NCI-H226 (cell line): Measurements from ENCODE around the gene CD248.

Source experiments
- DNase-seq: peaks from one replicate; pipeline ENCODE4 v3.0.0-alpha.2; 2015

CD248 gene

DNA sequence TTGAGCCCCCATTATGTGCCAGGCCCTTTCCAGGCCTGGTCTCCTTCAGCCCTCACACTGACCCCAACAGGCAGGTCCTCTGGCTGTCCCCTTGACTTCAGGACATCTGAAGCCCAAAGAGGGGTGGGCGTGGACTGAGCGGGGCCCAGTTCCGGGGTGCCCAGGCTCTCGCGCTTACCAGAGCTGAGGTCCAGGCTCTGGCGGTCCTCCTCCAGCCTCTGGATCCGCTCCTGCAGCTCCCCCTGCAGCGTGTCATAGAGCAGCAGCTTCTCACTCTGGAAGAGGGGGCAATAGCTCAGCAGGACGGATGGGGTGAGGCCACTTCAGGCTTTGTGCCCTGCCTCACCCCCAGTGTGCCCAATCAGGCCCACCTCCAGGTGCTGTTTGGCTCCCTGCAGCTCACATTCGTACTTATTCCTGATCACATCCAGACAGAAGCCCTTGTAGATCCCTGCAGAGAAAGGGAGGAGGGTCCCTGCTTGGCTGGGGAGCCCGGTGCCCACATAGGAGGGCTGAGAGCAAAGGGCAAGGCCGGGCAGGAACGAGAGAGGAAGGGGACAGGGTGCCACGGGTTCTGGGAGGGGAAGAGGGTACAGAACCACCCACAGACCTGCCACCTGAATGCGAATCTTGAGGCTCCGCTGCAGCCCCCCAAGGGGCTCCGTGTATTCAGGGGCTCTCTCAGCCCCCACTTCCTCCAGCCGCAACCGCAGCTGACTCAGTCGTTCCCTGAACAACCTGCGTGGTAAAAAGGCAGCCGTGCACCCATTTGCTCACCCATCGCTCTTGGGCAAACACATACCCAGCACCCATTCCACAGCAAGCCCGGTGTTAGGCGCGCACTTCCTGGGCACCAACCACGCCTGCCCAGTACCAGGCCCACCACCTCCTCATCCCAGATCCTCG, 24.0 kb upstream of the CD248 start:
- no peak for DNase-seq

DNA sequence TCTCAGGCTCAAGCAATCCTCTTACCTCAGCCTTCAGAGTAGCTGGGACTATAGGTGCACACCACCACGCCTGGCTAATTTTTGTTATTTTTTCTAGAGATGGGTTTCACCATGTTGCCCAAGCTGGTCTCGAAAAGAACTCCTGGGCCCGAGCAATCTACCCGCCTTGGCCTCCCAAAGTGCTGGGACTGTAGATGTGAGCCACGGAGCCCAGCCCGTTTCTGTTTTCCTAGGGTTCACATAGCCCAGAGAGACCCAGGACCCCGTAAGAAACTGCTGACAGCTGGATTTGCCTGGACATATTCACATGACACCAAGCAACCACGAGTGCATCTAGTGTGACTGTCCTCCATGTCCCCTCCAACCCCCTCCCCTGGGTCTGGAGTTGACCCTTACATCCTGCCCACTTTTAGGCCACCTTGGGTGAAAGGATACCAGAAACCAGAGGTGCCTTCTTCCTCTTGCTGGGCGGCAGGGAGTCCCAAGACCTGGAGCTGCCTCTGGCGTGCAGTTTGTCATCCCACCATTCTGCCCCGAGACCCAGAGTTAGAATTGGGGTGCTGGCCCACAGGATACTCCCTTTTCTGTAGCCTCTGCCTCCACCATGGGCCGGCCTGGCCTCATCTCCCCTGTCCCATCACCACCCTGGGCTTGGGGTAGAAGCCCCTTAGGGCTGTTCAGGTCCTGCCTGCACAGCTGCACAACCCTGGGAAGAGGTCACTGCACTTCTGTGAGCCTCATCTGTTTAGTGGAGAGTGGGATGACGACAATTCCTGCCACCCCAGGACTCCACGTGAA, 23.0 kb upstream of the CD248 start:
- no peak for DNase-seq

DNA sequence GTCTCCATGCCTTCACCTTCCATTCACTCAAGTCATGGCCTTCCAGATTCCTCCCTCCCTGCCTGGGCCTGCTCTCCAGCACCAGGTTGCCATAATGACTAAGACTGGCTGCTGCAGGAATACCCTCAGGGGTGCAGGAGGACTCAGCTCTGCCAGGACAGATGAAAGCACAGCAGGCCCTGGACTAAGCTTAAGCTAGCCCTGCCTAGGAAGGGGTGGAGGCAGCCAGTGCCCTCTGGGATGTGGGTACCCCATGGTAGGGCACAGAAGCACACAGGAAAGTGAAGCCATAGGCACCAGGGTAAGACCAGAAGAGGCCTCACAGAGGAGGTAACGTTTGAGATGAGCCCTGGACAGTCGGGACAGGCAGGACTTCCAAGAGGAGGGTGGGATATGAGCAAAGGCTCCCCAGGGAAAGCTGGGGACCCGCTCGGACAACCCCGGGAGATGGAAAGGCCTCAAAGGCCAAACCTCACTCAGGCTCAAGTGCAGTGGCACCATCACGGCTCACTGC, 22.4 kb upstream of the CD248 start:
- DNase-seq: peak; percentile 68

DNA sequence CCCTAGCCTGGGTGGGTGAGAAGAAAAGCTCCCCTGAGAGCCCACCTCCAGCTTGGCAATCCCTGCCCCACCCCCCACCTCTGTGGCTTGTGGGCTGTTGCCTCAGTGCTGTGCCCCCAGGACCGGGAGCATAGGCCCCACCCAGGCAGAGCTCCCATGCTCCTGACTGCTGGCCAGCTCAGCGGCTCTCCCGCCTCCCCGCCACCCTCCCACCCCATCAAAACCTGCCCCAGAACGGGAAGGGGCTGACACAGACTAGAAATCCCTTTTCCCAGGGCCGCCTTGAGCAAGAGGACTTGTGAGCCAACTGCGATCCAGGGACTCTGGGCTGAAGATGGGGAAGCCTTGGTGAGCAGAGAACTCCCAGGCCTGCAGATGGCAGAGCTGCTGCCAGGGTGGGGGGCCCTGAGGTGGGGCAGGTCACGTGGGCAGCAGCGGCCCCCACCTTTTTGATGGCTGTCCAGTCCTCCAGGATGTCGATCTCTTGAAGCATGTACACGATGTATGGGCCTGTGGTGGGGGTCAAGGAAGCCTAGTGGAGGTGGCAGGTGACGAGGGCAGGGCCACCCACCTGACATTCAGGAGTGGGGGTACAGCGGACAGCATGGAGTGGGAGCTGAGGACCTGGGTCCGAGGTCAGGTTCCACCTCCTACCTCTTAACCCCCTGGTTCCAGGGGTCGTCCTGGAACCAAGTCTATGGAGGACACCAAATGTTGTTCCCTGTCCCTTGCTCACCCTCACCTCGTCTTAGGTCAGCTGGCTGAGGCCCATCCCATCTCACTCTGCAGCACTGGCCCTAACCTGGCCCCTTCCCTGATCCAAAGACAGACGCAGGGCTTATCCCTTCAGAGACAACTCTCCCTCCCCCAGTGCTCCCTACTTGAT, 21.7 kb upstream of the CD248 start:
- DNase-seq: no peak

DNA sequence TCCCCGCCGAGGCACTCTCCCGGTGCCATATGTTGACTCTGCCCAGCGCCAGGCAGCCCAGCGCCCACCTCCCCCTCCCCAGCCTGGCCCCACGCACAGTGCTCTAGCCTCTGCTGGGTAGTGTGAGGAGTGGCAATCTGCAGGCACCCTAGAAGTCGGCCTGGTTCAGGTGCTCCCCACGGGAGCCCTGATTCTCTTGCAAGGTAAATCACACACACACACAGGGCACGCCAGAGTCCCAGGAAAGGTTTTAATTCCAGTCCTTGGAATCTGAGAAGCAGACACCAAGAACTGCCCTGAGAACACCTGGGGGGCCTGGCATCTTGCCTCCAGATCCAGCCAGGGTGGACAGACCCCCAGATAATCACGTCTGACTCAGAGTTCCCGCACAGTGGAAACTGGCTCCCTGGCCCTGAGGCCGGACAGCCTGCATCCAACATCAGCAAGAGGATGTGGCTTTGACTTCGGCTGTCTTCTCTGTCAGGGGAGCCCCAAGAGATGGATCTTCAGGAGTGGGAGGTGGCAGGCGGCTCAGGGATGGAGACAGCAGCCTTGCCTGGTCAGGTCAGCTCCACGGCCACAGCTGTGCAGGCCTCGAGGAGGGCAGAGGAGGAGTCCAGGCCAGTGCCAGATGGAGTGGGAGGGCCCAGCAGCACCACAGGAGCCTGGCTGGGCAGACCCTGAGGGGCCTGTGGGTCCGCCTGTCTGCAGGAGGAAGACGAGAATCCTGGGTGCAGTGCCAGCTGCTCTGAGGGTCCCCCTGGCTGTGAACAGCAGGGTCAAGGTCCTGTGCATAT, 20.5 kb upstream of the CD248 start:
- peak; percentile 63 for DNase-seq

DNA sequence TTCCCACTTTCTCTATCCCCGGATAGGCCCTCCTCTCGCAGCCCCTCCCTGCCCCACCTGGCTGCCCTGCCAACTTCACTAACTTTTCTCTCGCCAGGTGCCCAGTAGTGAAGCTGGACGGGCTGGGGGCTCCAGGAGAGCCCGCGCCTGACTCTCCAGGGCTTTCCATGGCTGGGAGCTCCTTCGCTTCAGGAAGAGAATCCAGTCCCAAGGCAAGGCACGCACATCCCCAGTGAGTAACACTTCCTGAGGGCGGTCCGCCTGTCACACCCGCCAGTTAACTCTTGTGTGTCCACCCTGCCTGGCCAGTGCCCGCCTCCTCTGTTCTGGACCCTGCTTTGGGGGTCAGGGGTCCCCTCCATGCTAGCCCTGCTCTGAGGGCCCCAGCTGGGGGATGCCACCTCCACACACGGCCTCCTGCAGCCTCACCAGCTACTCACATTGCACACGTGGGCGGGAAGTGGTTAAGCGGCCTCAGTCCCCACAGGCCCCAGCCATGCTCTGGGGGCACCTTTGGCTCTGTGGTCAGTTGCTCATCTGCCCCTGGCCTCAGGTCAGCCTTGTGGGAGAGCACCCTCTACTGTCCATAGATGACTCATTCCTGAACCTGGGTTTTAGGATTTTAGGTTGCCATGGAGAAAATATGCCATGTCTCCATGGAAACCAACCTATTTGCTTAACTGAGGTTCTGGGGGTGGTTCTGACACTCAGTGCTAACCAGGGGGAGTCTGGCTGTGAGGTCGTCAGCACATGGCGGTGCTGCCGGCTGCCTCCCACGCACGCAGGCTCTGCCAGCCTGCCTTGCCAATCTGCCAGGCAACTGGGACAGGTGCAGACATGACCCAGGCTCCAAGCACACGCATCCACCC, 19.6 kb upstream of the CD248 start, which contains the start of gene RIN1:
Gene RIN1, minus strand, starts transcription at position 201 of the 869 bp plus-strand sequence. Its CDS starts 32 bp downstream, at position 169.
- DNase-seq: peak; percentile 100

DNA sequence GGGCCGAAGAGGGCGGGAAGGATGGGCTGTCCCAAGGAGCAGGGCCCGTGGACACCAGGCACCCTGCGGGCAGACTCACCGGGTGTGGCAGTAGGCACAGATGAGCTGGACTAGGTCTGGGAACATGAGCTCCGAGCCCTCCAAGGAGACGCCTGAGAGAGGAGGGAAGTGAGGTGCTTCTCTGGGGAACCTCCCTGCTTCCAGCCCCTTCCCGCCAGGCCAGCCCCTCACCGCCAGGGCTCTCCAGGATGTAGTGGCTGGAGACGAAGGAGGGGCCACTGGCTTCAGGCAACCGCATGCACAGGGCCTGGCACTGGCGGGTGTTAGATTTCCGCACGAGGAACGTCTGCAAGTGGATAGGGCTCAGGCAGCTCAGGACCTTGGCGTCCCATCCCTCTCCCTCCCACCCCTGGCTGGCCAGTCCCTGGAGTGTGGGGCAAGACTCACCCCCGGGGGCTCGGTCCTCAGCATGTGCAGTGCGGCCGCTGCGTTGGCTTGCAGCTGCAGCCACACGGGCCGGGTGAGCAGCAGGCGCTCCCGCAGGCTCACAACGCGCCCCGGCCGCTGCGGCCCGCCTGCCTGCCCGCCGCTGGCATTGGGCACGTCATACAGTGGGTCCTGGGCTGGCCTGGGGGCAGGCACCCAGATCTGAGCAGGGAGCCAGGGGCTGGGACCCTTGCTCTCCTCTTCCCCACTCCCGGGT, 18.8 kb upstream of the CD248 start:
- peak; percentile 67 for DNase-seq

DNA sequence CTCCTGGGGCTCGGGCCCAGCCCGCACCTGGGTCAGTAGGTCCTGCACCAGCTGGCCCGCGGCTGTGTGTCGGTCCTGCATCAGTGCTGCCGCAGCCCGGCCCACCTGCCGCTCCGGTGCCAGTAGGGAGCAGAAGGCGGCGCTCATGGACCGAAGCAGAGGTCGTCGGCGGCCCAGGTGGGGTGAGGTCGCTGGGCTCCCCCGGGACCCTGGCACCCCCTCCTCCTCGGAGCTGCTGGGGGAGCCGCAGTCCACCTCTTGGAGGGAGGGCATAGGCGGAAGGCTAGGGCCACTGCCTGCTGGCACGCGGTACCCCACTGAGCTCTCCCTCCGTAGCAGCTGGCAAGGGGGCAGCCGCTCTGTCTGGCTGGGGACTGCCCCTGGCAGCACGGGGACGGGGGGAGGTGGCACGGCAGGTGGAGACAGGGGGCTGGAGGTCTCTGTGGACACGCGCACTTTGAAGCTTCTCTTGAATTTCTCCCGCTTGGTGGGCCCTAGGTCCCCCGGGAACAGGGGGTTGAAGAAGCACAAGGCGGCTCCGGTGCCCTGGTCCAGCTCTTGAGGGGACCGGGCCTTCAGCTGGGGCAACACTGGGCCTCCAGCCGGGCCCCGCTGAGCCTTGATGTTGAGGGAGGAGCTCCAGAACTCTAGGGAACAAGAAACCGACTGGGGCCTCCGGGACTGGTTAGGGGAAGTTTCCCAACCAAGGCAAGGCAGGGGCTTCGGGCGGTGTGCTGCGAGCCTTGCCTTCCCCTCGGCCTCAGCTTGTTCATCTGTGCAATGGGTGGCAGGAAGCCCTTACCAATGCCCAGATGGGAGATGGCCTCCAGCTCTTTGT, 18.0 kb upstream of the CD248 start:
- DNase-seq: no peak

DNA sequence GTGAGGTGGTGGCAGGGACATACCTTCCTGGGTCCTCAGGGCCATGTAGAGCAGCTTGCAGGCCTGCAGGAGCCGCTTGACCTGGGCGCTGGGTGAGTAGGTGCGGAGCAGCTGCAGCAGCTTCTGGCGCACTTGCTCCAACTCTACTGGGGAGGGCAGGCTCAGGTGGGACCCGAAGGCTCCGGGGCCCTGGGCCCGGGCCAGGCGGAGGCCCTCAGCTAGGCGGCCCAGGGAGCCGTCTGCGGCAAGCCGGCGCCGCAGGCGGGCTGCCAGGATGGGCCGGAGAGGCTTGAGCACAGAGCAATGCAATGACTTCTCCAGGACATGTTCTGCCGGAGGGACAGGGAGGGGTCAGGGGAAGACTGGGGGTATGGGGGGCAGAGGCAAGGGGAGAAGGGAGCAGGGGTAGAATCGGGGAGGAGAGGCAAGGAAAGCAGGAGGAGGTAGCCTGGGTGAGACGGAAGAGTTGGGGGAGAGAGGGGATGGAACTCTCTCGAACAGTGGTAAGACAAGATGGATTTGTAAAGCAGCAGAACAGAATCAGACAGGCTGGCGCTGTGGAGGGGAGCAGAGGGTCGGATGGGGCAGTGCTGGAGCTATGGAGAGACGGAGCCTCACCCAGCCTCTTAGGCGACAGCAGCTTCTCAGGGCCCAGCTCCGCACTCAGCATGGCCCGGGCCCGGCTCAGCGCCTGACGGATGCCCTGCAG, 17.2 kb upstream of the CD248 start:
- no peak for DNase-seq

DNA sequence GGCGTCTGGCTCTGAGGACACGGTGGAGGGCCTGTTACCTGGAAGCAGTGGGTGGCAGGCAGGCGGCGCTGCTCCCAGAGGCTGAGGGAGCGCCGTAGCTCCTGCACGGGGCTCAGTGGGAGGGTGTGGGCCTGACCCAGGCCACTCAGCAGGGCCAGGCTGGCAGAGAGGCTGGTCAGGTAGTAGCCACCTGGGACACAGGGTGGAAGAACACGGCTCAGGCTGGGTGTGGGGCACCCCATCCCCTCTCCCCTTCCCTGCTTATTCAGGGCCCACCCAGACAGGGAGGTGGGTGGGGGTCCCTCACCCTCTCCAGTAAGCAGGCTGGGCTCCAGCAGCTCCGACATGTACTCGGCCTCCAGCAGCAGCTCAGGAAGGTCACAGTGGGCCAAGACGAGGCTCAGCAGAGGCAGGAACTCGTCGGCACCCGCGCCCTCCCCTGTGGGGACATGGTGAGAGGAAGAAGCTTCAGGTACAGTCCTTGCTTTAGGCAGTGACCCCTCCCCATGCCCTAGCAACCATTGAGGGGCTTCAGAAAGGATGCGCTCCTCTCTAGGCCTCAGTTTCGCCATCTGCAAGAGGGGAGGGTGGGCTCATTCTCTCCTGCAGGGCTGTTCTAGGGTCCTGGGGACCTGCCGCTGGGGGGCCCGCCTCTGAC, 16.5 kb upstream of the CD248 start:
- no peak for DNase-seq

DNA sequence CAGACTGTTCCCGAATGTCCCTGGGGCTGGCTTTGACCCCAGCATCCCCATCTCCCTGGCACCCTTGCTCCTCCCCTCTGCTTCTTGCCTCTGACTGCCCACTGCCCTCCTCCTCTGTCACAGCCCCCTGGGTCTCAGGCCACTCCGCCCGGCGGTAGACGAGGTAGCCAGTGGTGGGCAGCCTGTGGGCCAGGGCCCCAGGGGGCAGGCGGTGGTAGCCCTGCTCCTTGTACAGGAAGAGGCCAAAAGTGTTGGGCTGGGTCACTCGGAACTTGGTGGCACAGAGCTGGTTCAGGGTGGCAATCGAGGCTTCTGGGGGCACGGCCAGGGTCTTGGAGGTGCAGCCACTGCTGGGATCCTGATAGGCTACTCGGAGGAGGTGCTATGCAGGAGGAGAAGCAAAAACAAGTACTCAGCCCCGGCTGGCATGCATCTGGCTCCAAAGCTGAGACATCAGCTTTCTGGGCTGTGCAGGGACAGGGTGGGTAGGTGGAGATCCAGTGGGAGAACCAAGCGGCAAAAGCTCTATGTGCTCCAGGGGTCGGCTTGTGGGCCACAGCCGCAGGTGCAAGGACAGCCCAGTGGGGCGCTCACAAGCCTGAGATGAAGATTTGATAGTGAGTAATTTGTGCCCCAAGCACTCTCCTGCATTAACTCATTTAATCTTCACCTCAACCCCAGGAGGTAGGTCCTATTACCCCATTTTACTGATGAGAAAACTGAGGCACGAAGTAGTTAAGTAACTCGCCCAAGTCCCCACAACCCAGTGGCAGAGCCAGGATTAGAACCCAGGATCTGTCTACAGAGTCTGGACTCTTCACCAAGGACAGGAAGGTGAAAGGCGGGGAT, 15.8 kb upstream of the CD248 start:
- DNase-seq: no peak

DNA sequence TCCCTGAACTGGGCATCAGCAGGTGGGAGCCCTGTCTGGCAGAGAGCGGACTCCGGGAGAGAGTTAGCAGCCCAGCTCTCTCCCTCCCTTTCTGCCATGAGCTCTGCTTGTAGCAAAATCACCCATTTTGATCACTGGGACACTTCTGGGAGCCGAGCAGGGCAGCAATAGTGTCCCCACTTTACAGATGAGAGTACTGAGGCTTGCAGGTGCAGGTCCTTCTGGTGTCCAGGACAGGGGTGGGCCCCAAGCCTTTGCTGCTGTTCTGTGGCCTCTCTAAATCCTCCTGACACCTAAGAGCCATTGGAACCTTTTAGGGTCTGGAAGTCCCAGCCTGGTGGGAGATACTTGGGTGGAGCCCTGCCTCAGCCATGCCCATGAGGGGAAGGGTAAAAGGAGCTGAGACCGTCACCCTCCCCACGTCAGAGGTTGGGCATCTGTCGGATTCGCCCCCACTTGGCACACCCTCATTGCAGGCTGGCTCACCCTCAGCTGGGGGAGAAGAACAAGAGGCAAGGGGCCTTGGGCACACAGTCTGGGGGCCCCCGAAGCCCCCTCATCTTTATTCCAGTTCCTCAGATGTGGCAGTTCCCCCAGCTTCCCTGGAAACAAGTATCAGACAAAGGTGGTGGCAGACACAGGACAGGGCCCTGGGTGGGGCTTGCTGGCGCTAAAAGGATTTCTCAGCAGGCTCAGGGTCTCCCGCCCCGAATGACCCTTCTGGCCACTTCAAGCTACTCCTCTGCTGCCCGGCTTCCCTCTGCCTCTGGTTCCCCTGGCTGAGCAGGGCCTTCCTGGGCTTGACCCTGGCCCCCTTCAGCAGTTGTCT, 14.9 kb upstream of the CD248 start:
- no peak for DNase-seq

DNA sequence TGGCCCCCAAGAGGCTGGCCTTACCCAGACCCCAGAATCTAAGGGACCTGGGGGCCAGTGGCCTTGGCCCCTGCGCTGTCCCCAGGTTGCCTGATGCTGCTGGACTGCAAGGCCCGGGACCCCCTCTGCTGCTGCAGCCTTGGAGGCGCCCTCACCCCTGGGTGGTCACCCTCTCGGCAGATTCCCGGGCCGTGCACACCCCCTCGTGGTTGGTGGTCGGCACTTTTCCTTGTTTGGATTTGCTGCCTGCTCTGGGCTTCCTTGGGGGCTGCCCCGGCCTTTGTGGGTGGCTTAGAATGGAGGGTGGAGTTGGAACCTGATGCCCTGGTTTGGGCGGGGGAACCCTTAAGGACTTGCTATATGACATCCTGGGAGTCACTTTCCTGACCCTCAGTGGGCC, 14.1 kb upstream of the CD248 start:
- DNase-seq: no peak

DNA sequence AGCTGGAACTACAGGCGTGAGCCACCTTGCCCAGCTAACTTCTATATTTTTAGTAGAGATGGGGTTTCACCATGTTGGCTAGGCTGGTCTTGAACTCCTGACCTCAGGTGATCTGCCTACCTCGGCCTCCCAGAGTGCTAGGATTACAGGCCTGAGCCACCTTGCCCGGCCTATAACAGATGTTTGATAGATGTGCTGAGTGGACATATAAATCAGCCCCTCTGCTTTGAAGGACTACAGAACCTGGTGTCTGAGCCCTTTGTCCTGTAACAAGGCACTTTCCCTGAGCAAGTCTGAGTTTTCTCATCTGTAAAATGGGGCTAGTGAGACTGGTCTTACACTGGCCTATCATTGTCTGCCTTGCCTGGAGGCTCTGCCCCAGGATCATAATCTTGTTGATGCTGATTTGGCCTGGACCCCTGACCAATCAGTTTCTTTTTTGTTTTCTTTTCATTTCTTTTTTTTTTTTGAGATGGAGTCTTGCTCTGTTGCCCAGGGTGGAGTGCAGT, 12.4 kb upstream of the CD248 start:
- no peak for DNase-seq

DNA sequence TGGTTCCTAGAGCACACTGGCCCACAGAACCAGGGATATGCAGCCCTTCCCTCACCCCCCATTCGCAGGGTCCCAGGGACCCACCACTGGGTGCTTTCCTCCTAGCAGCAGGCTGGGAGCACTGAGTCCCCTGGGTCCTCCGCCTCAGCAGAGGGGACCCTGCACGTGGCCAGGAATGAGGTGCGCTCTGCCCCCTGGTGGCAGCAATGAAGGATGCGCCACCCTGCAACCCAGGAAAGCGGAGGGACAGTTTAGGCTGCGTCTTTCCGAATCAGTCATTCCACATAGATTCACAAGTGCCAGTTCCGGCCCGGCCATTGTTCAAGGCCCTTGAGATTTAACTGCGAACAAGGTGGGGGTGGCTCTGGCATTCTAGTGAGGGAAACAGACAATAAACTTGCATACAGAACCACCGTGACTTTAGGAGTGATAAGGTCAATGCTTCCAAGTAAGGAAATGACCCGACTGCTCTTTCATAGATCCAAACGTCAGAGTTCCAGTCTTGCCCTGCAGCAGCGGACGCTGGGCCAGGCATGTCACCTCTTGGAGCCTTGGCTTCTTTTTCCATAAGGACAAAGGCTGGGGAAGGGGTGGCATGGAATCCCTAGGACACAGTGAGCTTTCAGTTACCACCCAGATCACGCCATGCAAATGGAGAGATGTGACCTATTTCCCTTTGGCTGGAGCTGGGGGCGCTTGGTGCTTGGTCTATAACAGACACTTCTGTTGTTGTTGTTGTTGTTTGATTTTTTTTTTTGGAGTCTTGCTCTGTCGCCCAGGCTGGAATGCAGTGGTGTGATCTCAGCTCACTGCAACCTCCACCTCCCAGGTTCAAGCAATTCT, 11.7 kb upstream of the CD248 start:
- peak; percentile 57 for DNase-seq
